Glomerular endothelial cell (primary cell): ENCODE data around the gene SLC16A5. TPM values are rescaled to one million over a fixed set of nuclear protein-coding genes. Genes with fewer than 3 reads are reported as not detected.
A peak's percentile ranks its signal among the peaks of the same experiment; 100 is the strongest.
"Not testable (repeated sequence)": the region's sequence is repeated elsewhere in the genome, so short reads cannot be mapped to it uniquely, and the experiment has no call there.

Source experiments
- DNase-seq: peaks from one replicate; pipeline ENCODE4 v3.0.0-alpha.2; 2011; ENCODE audit warnings: low read depth, low spot score; ENCODE audit errors: extremely low read depth
- total RNA-seq: library from RNA; depleted of rRNA; stranded (reverse); fragments of >200 nt; gene quantifications from 2 replicates; pipeline ENCODE4 v1.2.3, GENCODE V29; 2015

Gene SLC16A5
- total RNA-seq, 1 donor from 2014 or later = 7.1 TPM

- no peak for DNase-seq
These were observed 43.7 kb downstream of the SLC16A5 start, which contains the start of gene NT5C for GRCh38 chr17:75131278-75132017. TSS of gene NT5C (minus strand) at chr17:75131742. CDS start at chr17:75131707, 35 bp downstream.

GRCh38 chr17:75132018-75133000, 44.6 kb downstream of the SLC16A5 start:
- DNase-seq = not testable (repeated sequence)

- DNase-seq = no peak
These were observed 45.2 kb downstream of the SLC16A5 start for GRCh38 chr17:75133001-75133400.

DNA sequence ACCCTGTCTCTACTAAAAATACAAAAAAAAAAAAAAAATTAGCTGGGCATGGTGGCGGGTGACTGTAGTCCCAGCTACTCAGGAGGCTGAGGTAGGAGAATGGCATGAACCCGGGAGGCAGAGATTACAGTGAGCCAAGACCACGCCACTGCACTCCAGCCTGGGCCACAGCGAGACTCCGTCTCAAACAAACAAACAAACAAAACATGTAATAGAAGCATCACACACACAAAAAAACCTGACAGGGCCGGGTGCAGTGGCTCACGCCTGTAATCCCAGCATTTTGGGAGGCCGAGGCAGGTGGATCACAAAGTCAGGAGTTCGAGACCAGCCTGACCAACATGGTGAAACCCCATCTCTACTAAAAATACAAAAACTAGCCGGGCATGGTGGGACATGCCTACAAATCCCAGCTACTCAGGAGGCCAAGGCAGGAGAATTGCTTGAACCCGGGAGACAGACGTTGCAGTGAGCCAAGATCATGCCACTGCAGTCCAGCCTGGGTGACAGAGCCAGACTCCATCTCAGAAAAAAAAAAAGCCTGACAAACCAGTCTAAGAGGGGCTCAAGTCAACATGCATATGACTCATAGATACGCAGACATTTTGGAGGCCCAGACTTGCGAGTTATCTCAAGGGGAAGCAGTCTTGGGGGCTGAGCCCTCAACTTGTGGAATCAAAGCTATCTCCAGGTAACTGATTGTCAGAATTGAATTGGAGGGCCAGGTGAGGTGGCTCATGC, 46.0 kb downstream of the SLC16A5 start:
- DNase-seq = not testable (repeated sequence)

DNA sequence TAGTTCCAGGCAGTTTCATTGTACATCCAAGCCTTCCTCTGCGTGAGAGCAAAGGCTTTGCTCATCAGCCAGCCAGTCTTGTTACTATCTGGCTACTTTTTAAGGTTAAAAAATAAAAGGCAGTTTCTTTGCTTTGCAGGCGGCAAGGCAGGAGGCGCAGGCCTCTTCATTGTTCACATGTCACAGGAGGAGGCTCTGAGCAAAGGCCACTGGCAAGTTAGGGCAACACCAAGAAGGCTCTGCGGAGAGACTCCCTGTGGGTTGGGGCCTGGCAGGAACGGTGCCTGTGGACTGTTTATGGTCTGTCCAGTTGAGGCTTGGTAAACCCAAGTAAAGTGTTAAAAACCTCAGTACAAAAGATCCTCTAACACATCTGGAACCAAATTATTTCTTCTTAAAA, 47.7 kb downstream of the SLC16A5 start:
- no peak for DNase-seq

DNA sequence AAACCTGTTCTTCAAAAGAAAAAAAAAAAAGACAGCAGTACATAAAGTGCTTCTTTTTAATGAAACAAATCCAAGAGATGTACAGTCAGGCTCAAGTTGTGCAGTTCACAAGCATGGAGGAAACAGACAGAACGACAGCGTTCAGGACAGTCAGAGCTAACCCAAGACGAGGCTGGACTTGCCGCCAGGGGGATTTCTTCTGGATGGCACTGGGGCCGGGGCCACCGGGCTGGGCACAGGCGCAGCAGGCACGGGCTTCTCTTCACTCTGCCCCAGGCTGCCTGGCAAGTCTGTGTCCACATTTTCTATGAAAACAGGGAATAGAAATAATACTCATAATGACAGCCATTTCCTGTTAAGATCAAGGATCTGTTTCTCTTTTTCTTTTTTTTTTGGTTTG, 48.2 kb downstream of the SLC16A5 start:
- no peak for DNase-seq

- DNase-seq = not testable (repeated sequence)
These were observed 50.0 kb downstream of the SLC16A5 start for GRCh38 chr17:75137762-75138161.

DNA sequence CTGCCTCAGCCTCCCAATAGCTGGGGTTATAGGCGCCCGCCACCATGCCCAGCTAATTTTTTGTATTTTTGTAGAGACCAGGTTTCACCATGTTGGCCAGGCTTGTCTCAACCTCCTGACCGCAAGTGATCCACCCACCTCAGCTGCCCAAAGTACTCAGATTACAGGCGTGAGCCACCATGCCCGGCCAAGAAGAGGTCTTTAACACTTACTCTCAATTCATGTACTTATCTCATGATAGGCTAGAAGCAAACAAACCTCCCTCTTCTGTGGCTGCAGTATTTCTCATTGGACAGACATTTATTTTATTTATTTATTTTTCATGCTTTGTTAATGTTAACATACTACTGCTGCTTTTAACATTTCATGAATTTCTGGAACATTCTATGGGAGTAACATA, 50.8 kb downstream of the SLC16A5 start:
- DNase-seq = no peak

DNA sequence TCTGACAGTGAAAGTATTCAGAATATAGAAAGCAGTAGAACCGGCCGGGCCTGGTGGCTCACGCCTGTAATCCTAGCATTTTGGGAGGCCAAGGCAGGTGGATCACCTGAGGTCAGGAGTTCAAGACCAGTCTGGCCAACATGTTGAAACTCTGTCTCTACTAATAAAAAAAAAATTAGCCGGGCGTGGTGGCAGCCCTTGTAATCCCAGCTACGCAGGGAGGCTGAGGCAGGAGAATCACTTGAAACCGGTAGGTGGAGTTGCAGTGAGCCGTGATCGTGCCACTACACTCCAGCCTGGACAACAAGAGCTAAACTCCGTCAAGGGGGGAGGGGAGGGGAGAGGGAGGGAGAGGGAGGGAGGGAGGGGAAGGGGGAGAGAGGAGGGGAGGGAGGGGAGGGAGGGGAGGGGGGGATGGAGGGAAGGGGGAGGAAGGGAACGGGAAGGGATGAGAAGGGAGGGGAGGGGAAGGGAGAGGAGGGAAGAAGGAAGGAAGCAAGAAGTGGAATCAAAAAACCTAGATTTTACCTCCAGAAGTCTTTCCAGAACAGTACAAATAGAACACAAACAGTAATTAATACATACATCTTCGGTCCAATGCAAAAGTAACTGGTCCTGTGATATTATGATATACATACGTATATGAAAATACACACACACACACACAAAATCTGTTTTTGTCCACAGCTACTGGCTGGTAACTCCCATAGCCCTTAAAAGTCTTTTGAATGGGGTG, 54.6 kb downstream of the SLC16A5 start:
- DNase-seq = no peak

DNA sequence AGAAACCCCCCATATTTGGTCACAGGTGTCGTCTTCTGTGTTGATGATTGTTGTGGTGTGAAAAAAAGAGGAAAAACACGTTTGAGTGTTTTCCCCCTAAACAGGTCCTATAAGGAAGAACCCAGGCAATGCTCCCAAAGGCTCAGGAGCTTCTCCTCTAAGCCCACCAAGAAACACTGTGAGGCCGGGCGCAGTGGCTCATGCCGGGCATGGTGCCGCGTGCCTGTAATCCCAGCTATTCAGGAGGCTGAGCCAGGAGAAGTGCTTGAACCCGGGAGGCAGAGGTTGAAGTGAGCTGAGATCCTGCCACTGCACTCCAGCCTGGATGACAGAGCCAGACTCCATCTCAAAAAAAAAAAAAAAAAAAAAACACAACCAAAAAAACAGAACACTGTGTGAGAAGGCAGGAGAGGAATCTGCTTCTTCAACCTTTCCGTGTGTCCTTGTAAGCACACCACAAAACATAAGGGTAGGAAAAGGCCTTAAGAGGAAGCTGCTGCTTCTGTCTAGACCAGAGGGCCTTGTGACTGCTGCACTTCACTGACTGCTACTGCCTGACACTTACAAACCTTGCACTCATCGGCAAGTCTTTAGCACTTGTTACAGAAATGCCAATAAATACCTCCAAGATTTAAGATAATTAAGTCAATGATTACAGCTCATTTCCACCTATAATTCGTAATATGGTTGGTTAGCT, 57.2 kb downstream of the SLC16A5 start:
- DNase-seq = no peak

GRCh38 chr17:75146592-75146991, 58.8 kb downstream of the SLC16A5 start:
- DNase-seq = no peak

- DNase-seq = no peak
These were observed 60.3 kb downstream of the SLC16A5 start for GRCh38 chr17:75147878-75148546.

DNA sequence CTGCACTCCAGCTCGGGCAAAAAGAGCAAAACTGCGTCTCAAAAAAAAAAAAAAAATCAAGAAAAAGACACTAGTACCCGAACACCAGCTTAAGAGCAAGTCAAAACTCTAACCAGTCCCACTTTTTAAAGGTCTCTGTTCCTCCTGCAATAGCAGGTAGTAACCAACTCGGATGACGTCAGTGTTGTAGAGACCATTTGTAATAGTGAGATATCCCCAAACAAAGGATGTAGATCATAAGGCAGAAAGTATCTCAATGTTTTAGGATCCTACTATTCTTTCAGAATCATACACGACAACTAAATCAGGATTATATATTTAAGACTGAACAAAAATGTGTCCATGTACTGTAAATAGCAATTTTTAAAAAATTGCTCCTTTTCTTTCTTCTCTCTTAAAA, 64.2 kb downstream of the SLC16A5 start:
- no peak for DNase-seq

- DNase-seq = no peak
These were observed 64.8 kb downstream of the SLC16A5 start for GRCh38 chr17:75152523-75152921.

GRCh38 chr17:75152922-75153779, 65.4 kb downstream of the SLC16A5 start:
- DNase-seq = no peak

DNA sequence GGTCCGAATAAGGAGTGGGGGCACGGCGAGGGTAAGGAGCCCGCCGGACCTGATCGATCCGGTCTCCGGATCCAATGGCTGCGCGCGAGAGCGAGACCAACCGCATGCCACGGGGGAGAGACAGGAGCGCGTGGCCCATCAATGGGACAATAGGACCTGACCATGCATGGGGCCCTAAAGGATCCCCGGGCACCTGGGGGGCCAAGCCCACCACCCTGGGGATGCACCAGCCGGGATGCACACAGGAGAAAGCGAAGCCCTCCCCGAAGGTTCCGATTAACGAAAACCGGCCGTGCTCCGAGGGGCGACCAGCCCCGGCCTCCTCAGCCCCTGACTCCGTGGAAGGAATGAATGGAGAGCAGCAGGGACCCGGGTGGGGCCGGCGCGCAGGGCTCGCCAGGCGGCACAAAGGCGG, 66.0 kb downstream of the SLC16A5 start:
- DNase-seq = no peak

DNA sequence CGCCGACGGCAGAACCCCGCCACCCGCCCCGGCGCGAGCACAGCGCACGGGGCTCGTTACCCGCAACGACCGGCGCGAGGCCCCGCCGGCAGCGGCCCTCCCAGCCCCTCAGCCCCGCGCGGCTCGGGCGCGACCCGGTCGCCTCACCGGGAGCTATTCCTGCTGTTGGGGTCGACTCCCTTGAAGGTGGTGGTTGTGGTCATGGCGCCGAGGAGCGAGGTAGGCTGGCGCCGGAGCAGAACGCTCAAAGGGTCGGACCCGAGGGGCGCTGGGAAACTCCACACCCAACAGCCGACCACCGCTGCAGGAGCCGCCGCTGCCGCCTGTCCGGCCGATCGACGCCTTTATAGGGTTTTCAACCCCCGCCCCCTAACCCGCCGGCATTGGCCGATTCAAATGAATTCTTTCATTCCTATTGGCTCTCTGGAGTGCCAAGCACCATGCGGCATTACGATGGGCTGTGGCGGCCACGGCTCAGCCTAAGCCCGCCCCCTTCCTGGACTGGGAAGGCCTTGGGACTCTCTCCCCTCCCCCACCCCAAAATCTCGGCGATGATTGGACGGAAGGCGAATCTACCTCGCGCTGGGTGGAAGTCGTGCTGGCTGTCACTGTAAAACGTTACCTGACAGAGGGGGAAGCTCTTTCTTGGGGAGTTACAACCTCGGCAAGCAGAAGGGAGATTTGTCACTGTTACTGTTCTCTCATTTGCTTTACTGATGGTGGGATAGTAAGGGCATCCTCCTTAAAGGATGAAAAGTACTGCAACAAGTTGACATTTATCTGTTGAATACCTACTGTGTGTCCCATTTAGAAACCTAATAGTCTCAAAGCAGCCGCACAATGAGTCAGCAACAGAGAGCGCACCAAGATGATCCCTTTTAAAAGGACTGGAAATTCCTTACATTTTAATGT, 66.7 kb downstream of the SLC16A5 start, which contains the start of gene JPT1:
Gene JPT1 (minus strand): TSS at position 318 of the 912 bp plus-strand sequence. CDS start 115 bp downstream, at position 203.
- DNase-seq = peak; percentile 91
